AG04449 (cell line): ENCODE results near the gene GTF2H2C.

Experiments
- CTCF ChIA-PET: fragments of 350-600 bp; formaldehyde crosslinking; extraction: SDS; loops from one replicate; lab custom pipeline; 2021; ENCODE audit warnings: antibody characterized with exemption; lab: Yijun Ruan, JAX
- POLR2A ChIA-PET: fragments of 400-600, 350-600 bp; formaldehyde crosslinking; extraction: SDS; loops from one replicate; lab custom pipeline; 2020; ENCODE audit warnings: antibody characterized with exemption, inconsistent platforms; lab: Yijun Ruan, JAX
- DNase-seq: peaks from one replicate; pipeline ENCODE4 v3.0.0-alpha.2; 2010; ENCODE audit warnings: low read depth, low spot score
- H3K4me3 ChIP-seq: 2 replicates; pipeline ENCODE4 v1.5.1; 2011; ENCODE audit warnings: low read depth, mild to moderate bottlenecking, control low read depth, low read length
- TF ChIP-seq, protein P1 (sequence below): IDR thresholded peaks from one replicate; pipeline ENCODE4 v1.5.1; 2011; ENCODE audit warnings: mild to moderate bottlenecking, moderate library complexity, low read length, control low read depth, inconsistent platforms; ENCODE audit not compliant: insufficient read depth; ENCODE audit errors: missing control alignments

The GTF2H2C gene

DNA sequence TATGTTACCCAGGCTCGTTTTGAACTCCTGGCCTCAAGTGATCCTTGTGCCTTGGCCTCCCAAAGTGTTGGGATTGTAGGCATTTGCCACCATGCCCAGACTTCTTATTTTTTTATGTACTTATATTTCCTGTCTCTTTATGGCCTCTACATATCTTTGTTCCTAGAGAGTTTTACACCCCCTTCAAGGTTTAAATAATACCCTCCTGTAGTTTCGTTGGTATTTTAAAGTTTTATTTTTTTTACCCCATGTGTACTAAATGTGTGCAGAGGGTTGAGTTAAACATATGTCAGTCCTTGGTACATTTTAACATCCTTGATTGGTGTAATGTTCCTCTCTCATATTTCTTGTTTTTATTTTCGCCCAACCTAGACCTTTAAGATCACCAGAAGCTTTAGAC is 38.0 kb upstream of the GTF2H2C start:
- TF ChIP-seq, protein P1, sequence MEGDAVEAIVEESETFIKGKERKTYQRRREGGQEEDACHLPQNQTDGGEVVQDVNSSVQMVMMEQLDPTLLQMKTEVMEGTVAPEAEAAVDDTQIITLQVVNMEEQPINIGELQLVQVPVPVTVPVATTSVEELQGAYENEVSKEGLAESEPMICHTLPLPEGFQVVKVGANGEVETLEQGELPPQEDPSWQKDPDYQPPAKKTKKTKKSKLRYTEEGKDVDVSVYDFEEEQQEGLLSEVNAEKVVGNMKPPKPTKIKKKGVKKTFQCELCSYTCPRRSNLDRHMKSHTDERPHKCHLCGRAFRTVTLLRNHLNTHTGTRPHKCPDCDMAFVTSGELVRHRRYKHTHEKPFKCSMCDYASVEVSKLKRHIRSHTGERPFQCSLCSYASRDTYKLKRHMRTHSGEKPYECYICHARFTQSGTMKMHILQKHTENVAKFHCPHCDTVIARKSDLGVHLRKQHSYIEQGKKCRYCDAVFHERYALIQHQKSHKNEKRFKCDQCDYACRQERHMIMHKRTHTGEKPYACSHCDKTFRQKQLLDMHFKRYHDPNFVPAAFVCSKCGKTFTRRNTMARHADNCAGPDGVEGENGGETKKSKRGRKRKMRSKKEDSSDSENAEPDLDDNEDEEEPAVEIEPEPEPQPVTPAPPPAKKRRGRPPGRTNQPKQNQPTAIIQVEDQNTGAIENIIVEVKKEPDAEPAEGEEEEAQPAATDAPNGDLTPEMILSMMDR, result no peak
- ChIA-PET POLR2A (no interaction called here), CTCF (no interaction called here)
- no peak overlapping the region for H3K4me3 ChIP-seq
- no peak for DNase-seq

DNA sequence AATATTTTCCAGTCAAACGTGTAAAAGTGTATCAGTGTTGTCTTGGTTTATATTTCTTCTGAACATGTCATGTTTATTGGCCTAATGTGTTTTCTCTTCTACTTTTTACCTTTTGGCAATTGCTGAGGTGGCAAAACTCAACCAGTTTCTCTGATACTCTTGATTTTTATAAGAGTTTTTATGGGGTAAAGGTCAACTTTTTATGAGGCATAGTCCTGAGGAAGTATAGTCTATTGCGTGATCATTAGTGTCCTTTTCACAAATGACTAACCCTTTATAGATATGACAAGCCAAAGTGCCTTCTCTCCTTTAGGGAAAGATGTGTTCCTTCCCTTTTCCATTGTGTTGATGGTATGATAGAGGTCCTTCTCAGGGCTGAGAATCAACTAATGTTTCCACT is 34.5 kb upstream of the GTF2H2C start:
- no peak for DNase-seq
- ChIA-PET POLR2A (no interaction called here), CTCF (no interaction called here)
- TF ChIP-seq, protein P1, result no peak
- H3K4me3 ChIP-seq, result no peak overlapping the region

DNA sequence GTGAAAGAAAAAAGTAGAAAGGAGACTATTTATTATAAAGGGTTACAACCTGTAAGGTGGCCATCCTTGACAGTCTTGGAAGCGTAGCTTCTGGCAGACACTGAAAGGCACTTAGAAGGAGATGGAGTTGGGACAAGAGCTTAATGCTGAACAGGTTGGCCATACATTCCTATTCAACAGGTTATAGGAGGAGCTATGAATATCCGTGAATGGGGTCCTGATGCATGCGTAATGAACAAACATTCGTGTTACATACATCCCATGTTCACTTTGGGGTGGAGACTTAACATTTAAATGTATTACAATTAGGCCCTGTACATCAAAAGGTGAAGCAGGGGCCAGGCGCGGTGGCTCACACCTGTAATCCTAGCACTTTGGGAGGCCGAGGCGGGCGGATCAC is 33.3 kb upstream of the GTF2H2C start:
- CTCF ChIA-PET, result no interaction called here
- DNase-seq, result no peak
- TF ChIP-seq, protein P1, result no peak
- no peak overlapping the region for H3K4me3 ChIP-seq
- POLR2A ChIA-PET, result no interaction called here

DNA sequence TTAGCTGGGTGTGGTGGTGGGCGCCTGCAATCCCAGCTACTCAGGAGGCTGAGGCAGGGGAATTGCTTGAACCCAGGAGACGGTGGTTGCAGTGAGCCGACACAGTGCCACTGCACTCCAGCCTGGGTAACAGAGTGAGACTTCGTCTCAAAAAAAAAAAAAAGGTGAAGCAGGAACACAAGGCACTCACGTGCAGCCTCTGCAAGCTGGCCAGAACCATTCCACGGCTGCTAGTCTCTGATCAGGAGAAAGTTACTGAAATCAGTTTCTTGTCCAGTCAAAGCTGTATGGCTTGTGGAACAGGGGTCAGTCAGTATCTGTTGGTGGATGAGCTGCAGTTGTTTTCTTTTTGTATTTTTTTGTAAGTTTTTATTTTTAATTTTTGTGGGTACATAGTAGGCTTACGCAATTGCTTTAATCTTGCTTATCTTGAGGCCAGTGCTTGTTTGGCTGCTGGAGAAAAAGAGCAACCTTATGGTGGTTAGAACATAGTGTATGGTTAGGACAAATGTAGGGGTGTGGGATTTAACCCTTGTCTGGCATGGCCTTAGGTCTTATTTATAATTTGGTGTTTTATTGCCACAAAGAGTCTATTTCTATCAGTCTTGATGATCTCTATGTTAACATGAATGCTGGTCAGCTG is 32.7 kb upstream of the GTF2H2C start:
- ChIA-PET POLR2A (no interaction called here), CTCF (no interaction called here)
- no peak overlapping the region for H3K4me3 ChIP-seq
- TF ChIP-seq, protein P1, result no peak
- no peak for DNase-seq

DNA sequence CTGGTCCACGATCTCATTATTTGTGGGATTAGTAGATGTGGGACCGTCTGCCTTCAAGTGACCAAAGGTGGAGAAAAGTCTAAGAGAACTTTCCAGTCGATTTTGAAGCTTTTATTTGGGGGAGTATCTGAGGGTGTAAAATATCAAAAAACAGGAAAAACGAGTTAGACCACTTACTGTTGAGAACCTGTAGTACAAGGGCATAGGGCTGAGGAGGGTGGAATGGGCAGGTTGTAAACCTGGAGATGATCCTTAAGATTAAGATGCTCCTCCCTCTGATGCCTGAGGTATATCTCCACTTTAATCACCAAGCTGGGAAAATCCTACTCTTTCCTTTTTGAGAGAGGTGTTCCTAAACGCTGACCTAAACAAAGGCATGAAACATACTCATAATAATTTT is 32.0 kb upstream of the GTF2H2C start:
- no peak for DNase-seq
- TF ChIP-seq, protein P1, result no peak
- ChIA-PET POLR2A (no interaction called here), CTCF (no interaction called here)
- H3K4me3 ChIP-seq, result no peak overlapping the region

DNA sequence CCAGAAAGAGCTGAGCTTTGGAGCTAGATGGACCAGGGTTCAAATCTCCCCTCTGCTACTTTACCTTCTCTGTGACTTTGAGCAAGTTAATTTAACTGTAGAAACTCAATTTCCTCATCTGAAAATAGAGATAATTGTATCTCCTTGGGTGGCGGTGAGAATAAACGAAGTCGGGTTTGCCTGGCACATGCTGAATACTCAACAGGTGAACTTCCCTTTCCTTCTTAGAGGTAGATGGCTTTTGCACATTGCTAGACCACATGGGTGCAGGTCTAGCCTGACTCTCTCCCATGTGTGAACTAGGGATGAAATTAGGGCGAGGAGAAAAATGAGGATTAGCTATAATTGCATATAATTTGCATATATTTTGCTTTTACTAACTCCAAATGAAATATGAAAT is 31.4 kb upstream of the GTF2H2C start:
- CTCF ChIA-PET, result no interaction called here
- no peak overlapping the region for H3K4me3 ChIP-seq
- no peak for DNase-seq
- POLR2A ChIA-PET, result no interaction called here
- TF ChIP-seq, protein P1, result no peak
